DOHH2 (cell line): ENCODE data around the gene YIF1B.

Experiments
- CTCF ChIP-seq: fragments of 200-600 bp; sonication (generic); IDR thresholded peaks from one replicate; pipeline ENCODE4 v1.5.1; 2014; ENCODE audit warnings: antibody characterized with exemption, mild to moderate bottlenecking, low read depth, low read length; ENCODE audit not compliant: poor library complexity, severe bottlenecking
- EZH2phosphoT487 ChIP-seq: fragments of 200-600 bp; sonication (generic); IDR thresholded peaks from 2 replicates; pipeline ENCODE4 v1.6.1; 2017; ENCODE audit warnings: borderline replicate concordance, mild to moderate bottlenecking, antibody characterized with exemption, low read length, moderate library complexity, mixed read lengths

GRCh38 chr19:38331728-38332127 is 16.0 kb upstream of the YIF1B start:
- TF ChIP-seq CTCF (no peak), EZH2phosphoT487 (no peak)
